Measurements from ENCODE around the gene GFOD1.
"Not testable (repeated sequence)": the region's sequence is repeated elsewhere in the genome, so short reads cannot be mapped to it uniquely, and the experiment has no call there.

GFOD1 gene

DNA sequence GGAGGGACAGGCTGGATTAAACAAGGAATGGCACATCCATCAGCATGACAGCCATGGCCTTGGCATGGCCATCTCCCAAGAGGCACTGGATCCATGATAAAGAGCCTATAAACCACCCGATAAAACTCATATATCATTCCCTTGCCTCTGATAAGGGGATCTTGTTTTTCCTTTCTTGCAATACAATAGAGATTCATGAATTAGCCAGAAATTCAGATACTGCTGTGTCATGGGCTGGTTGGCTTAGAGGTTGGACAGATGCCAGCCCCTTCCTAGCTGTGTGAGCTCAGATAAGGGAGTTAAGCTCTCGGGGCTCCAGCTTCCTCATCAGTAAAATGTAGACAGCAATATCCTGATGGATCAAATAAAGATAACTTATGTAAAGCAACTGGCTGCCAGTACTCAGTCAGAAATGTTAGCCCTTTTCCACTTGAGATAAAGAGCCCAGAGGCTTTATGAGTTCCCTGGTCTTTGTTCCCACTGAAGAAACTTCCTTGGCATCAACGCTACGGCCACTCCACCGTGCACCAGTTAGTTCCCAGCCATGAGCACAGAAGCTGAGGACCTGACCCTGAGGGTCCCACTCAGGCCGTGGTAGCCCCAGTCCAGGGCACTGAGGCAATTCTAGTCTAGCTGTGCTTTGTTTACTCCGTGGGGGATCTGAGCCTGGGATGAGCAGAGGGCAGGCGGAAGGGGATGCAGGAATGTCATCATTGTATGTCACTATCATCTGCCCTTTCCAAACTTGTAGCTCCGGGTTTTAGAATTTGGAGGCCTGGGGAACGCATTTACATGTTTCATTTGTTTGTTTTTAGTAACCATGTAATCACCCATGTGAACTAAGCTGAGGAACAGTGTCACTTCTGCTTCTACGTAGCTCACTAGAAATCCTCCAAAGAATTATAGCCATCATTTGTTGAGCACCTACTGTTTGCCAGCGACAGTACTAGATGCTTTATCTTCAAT, 91.8 kb downstream of the GFOD1 start:
- no peak for TF ChIP-seq CTCF (IDR thresholded peaks at IDR 0.05; ENCODE audit: borderline replicate concordance, insufficient read depth, low read depth, low read length)
- no peak overlapping the region for H3K4me3 ChIP-seq (ENCODE audit: low read depth, low read length)

- no peak overlapping the region for H3K4me3 ChIP-seq (ENCODE audit: low read depth, low read length)
- no peak for TF ChIP-seq CTCF (IDR thresholded peaks at IDR 0.05; ENCODE audit: borderline replicate concordance, insufficient read depth, low read depth, low read length)
These were observed 94.9 kb downstream of the GFOD1 start for GRCh38 chr6:13392462-13392861.

DNA sequence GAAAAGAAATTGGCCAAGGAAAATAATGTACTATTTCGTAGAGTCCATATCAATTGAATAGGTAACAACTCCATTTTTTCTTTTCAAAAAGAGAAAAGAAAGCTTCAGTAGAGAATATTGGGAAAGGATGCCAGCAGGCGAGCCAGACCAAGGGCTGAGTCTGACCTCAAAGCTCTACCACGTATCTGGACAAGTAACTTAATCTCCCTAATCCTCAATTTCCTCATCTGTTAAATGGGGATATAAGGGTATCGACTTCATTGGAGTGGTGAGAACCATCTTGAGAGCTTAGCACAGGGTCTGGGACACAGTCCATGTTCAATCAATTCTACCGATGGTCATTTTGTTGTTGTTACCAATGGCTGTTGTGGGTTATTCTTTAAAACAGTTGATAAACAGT, 95.9 kb downstream of the GFOD1 start:
- no peak for TF ChIP-seq CTCF (IDR thresholded peaks at IDR 0.05; ENCODE audit: borderline replicate concordance, insufficient read depth, low read depth, low read length)
- H3K4me3 ChIP-seq (ENCODE audit: low read depth, low read length): no peak overlapping the region

DNA sequence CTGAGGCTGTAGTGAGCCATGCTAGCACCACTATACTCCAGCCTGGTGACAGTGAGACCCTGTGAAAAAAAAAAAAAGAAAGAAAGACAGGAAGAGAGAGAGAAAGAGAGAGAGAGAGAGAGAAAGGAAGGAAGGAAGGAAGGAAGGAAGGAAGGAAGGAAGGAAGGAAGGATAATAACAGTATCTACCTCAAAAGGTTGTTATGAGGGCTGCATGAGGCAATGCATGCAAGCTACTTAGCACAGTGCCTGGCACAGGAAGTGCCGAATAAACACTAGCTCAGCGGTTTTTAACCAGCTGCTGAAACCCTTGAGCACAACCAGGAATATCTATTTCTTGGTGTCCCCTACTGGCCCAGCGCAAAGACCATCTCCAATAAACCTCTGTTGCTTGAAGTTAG, 96.7 kb downstream of the GFOD1 start:
- TF ChIP-seq CTCF (IDR thresholded peaks at IDR 0.05; ENCODE audit: borderline replicate concordance, insufficient read depth, low read depth, low read length): no peak
- no peak overlapping the region for H3K4me3 ChIP-seq (ENCODE audit: low read depth, low read length)

- not testable (repeated sequence) for H3K4me3 ChIP-seq (ENCODE audit: low read depth, low read length)
These were observed 98.2 kb downstream of the GFOD1 start for GRCh38 chr6:13389237-13389636.

DNA sequence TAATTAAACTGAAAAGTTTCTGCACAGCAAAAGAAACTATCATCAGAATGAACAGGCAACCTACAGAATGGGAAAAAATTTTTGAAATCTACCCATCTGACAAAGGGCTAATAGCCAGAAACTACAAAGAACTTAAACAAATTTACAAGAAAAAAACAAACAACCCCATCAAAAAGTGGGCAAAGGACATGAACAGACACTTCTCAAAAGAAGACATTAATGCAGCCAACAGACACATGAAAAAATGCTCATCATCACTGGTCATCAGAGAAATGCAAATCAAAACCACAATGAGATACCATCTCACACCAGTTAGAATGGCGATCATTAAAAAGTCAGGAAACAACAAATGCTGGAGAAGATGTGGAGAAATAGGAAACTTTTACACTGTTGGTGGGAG, 98.6 kb downstream of the GFOD1 start:
- not testable (repeated sequence) for H3K4me3 ChIP-seq (ENCODE audit: low read depth, low read length)

DNA sequence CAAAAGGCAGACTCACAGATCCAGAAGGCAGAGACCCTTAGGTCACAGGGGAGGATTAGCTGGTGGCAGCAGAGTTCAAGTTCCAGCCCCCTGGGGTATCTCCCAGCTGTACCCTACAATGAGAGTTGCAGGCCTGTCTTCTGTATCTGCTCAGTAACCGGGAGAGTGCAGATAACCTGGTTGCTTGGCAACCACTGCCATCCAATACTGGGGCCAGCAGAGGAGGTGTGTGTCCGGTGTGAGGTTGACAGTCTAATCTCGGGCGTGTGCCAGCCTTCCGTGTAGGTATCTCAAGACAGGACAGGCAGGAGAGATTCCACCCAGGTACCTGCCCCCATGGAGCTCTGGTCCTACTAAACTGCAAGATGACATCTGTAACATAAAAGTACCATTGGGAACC, 102.4 kb downstream of the GFOD1 start:
- TF ChIP-seq CTCF (IDR thresholded peaks at IDR 0.05; ENCODE audit: borderline replicate concordance, insufficient read depth, low read depth, low read length): no peak

GRCh38 chr6:13384506-13384905, 102.9 kb downstream of the GFOD1 start:
- no peak overlapping the region for H3K4me3 ChIP-seq (ENCODE audit: low read depth, low read length)
- TF ChIP-seq CTCF (IDR thresholded peaks at IDR 0.05; ENCODE audit: borderline replicate concordance, insufficient read depth, low read depth, low read length): no peak

More for the DNA sequence above, 102.4 kb downstream of the GFOD1 start:
- no peak overlapping the region for H3K4me3 ChIP-seq (ENCODE audit: low read depth, low read length)

Data from GM12875 (cell line).